ENCODE results near the gene ZPBP.

Gene ZPBP

DNA sequence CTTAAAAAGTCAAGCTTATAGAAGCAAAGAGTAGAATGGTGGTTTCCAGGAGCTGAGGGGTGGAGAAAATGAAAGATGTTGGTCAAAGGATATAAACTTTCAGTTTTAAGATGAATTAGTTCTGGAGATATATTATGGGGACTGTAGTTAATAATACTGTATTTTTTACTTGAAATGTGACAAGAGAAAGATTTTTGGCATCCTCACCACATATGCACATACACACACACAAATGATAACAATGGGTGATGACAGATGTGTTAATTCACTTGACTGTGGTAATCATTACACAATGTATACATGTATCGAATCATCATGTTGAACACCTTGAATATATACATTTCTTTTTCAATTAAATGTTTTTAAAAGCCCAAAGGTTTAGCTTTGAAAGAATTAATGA is 32.7 kb upstream of the ZPBP start:
- DNase-seq (ENCODE audit: low read depth), result no peak
- no peak overlapping the region for H3K4me3 ChIP-seq (ENCODE audit: low read depth, low read length)
- TF ChIP-seq, protein P1, sequence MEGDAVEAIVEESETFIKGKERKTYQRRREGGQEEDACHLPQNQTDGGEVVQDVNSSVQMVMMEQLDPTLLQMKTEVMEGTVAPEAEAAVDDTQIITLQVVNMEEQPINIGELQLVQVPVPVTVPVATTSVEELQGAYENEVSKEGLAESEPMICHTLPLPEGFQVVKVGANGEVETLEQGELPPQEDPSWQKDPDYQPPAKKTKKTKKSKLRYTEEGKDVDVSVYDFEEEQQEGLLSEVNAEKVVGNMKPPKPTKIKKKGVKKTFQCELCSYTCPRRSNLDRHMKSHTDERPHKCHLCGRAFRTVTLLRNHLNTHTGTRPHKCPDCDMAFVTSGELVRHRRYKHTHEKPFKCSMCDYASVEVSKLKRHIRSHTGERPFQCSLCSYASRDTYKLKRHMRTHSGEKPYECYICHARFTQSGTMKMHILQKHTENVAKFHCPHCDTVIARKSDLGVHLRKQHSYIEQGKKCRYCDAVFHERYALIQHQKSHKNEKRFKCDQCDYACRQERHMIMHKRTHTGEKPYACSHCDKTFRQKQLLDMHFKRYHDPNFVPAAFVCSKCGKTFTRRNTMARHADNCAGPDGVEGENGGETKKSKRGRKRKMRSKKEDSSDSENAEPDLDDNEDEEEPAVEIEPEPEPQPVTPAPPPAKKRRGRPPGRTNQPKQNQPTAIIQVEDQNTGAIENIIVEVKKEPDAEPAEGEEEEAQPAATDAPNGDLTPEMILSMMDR (IDR thresholded peaks at IDR 0.05; ENCODE audit: low read depth, low read length, missing control alignments), result no peak

DNA sequence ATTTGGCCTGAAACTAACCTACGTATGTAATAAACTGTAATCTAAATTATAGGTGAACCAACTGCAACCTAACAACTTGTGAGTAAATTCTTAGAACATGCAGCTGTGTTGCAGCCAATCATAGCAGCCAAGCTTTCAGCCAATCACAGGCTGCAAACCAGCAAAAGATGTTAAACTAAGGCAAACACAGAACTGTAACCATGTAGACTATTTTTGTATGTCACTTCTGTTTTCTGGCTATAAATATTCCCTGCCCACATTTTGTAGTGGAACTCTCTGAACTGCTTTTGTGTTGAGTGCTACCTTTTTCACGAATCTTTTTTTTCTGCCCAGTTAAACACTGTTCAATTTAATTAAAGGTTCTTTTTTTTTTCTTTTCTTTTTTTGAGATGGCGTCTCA is 28.2 kb upstream of the ZPBP start:
- no peak overlapping the region for H3K4me3 ChIP-seq (ENCODE audit: low read depth, low read length)
- DNase-seq (ENCODE audit: low read depth), result peak; percentile 51
- TF ChIP-seq, protein P1 (IDR thresholded peaks at IDR 0.05; ENCODE audit: low read depth, low read length, missing control alignments), result no peak

DNA sequence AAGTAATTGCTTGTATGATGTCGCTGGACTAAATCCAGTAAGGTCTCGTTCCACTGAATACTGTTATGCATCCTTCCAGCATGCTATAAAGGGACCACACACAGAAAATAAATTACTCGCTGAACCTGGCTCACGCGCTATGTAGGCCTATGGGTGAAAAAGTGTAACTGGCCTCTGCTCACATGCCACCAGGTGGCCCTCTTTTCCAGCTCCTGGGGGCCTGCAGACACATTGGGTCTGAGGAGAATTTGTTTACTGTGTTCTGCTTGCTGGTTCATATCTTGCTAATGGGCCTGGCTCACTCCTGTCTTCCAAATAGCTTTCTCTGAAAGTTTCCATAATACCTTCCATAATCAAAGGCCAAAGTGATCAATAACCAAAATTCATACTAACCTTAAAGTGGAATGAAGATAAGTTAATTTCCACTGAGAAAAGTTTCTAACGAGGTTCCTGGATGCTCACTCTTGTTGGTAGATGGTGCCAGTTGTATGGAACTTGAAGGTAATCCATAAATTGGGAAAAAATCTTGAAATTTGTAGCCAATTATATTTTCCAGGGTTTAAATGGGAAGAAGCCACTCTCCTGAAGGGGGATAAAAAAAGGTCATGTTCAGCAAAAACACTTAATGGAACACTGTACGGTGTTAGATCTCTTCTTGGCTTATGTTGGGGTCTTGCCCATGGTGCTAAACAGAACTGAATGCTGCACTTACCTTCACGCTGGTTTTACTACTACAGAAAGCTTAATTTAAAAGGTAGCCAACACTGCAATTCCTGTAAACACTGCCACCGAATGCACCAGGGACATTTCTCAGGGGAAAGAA is 27.0 kb upstream of the ZPBP start:
- no peak overlapping the region for H3K4me3 ChIP-seq (ENCODE audit: low read depth, low read length)
- DNase-seq (ENCODE audit: low read depth), result peak; percentile 30
- TF ChIP-seq, protein P1 (IDR thresholded peaks at IDR 0.05; ENCODE audit: low read depth, low read length, missing control alignments), result peak; percentile 74

DNA sequence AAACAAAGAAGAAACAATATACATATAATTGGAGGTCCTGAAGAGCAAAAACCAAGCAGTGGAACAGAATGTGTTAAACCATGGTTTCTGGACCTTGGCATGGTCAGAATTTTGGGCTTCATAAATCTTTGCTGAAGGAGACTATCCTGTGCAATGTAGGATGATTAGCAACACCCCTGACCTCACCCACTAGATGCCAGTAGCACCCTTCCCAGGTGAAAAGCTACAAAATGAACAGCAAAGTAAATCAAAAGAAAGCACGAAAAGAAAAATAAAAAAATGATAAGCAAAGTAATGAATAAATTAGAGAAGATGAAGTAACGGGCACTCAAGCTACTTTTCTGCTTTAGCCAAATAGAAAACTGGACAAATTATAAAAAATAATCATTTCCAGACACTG is 19.2 kb upstream of the ZPBP start:
- no peak for DNase-seq (ENCODE audit: low read depth)
- no peak overlapping the region for H3K4me3 ChIP-seq (ENCODE audit: low read depth, low read length)
- TF ChIP-seq, protein P1 (IDR thresholded peaks at IDR 0.05; ENCODE audit: low read depth, low read length, missing control alignments), result no peak

DNA sequence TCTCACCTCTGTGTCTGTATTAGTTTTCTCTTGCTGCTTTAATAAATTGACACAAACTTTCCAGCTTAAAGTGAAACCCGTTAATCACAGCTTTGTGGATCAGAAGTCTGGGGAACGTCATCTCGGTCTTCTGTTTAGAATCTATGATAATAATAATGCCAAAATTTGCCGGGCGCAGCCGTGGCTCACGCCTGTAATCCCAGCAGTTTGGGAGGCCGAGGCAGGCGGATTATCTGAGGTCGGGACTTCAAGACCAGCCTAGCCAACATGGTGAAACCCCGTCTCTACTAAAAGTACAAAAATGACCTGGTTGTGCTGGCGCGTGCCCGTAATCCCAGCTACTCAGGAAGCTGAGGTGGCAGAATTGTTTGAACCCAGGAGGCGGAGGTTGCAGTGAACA is 8.8 kb upstream of the ZPBP start:
- TF ChIP-seq, protein P1 (IDR thresholded peaks at IDR 0.05; ENCODE audit: low read depth, low read length, missing control alignments), result no peak
- no peak overlapping the region for H3K4me3 ChIP-seq (ENCODE audit: low read depth, low read length)
- DNase-seq (ENCODE audit: low read depth), result no peak

DNA sequence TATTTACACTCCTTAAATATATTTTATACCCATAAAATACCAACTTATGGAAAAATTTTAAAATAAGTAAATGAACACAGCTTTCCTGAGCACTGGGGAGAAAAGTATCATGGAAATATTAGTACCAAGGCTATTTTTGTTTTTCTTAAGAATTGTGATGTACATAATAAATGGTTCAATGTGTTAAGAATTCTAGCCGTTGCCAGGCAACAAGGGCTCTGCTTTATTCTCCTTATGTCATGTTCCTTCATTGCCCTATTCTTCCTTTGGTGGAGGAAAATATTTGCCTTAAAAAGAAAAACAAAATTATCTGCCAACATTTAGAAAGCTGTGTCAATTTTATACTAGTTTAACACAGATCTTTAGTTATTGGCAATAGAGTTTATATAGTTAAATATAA is 2.6 kb upstream of the ZPBP start:
- no peak for DNase-seq (ENCODE audit: low read depth)
- H3K4me3 ChIP-seq (ENCODE audit: low read depth, low read length), result no peak overlapping the region
- TF ChIP-seq, protein P1 (IDR thresholded peaks at IDR 0.05; ENCODE audit: low read depth, low read length, missing control alignments), result no peak

All from GM12864 (cell line).